Fibroblast of lung (primary cell): ENCODE measurements around the gene GTSF1L.

Experiments
- CTCF ChIP-seq, 2 donors: IDR thresholded peaks in 1 of 2; conservative IDR thresholded peaks in 1 of 2; 1 replicate in 1 of 2; 2 replicates in 1 of 2; pipeline ENCODE4 v1.5.1; 2011 to 2012; ENCODE audit warnings: low read length in 2 of 2, control low read depth in 1 of 2, inconsistent platforms in 1 of 2, low read depth in 1 of 2, mild to moderate bottlenecking in 1 of 2
- EZH2 ChIP-seq: IDR thresholded peaks from 2 replicates; pipeline ENCODE4 v1.5.1; 2012; ENCODE audit warnings: low read length, control low read depth, mild to moderate bottlenecking; ENCODE audit errors: missing control alignments

- TF ChIP-seq CTCF (conservative IDR thresholded peaks at IDR 0.05 in 1 of 2, IDR thresholded peaks at IDR 0.05 in 1 of 2; ENCODE audit: low read depth in 1 of 2, low read length in 2 of 2) (no peak), EZH2 (no peak)
Observed at GRCh38 chr20:43686820-43687219, 40.0 kb downstream of the GTSF1L start.
